GM12878 (cell line): ENCODE results near the gene FURIN. TPM values are rescaled to one million over a fixed set of nuclear protein-coding genes. Genes with fewer than 3 reads are reported as not detected.

Experiments
- ATAC-seq: fragments of 200-7000 bp; cut with Tn5 transposase; 3 replicates; pipeline ENCODE4 v1.9.1; 2020; ENCODE audit warnings: mild to moderate bottlenecking, moderate library complexity
- BruUV-seq: library from RNA; stranded (reverse); fragments of 400-500 nt; replicated peaks from 2 replicates; lab custom pipeline; 2021; lab: Mats Ljungman, UMichigan
- CTCF ChIA-PET: fragments of 300-600 bp; sonication (Branson Sonifier 250); formaldehyde crosslinking; extraction: SDS; loops from one replicate; lab custom pipeline; 2021; ENCODE audit warnings: inconsistent platforms; lab: Yijun Ruan, JAX
- POLR2A ChIA-PET: fragments of 350-600 bp; formaldehyde crosslinking; extraction: SDS; loops from one replicate; lab custom pipeline; 2021; ENCODE audit warnings: inconsistent platforms; lab: Charles Lee
- RAD21 ChIA-PET: fragments of 300-600 bp; sonication (Branson Sonifier 250); formaldehyde crosslinking; loops from one replicate; lab custom pipeline; 2023; ENCODE audit warnings: antibody characterized with exemption; ENCODE audit not compliant: unreplicated experiment; lab: Charles Lee
- SMC1A ChIA-PET: fragments of 300-600 bp; sonication (Branson Sonifier 250); formaldehyde crosslinking; loops from one replicate; lab custom pipeline; 2023; ENCODE audit not compliant: unreplicated experiment, uncharacterized antibody; lab: Charles Lee
- DNase-seq: peaks from one replicate; pipeline ENCODE4 v3.0.0-alpha.2; 2011; ENCODE audit warnings: low read depth, low spot score
- FAIRE-seq: peaks from 3 replicates; lab custom pipeline; 2011; peaks lifted over from hg19 to GRCh38; lab: Jason Lieb, UNC
- H2AFZ ChIP-seq: 2 replicates; pipeline ENCODE4 v1.6.0; 2011; ENCODE audit warnings: low read depth, low read length, control low read depth; ENCODE audit not compliant: control insufficient read depth
- H3K27ac ChIP-seq: 2 replicates; pipeline ENCODE4 v1.5.1; 2011; ENCODE audit warnings: control low read depth; ENCODE audit not compliant: control insufficient read depth, insufficient read depth
- H3K27me3 ChIP-seq, 2 experiments: replicated peaks in 1 of 2; 2 replicates each; pipeline versions ENCODE4 v1.6.0 to v1.6.1; 2011; ENCODE audit warnings: low read length in 1 of 2; ENCODE audit not compliant: control insufficient read depth in 2 of 2, insufficient read depth in 2 of 2
- H3K36me3 ChIP-seq, 2 experiments: 2 replicates each; pipeline ENCODE4 v1.5.1; 2011; ENCODE audit warnings: low read length in 1 of 2; ENCODE audit not compliant: control insufficient read depth in 2 of 2, insufficient read depth in 2 of 2
- H3K4me1 ChIP-seq: 2 replicates; pipeline ENCODE4 v1.6.1; 2011; ENCODE audit warnings: mild to moderate bottlenecking, low read length, moderate library complexity, mixed read lengths; ENCODE audit not compliant: control insufficient read depth, insufficient read depth
- H3K4me2 ChIP-seq: 2 replicates; pipeline ENCODE4 v1.6.0; 2011; ENCODE audit warnings: control low read depth; ENCODE audit not compliant: control insufficient read depth, insufficient read depth
- H3K4me3 ChIP-seq: fragments of 200-600 bp; sonication (generic); 2 replicates; pipeline ENCODE4 v1.5.1; 2016
- H3K79me2 ChIP-seq: 2 replicates; pipeline ENCODE4 v1.6.0; 2011; ENCODE audit warnings: low read length; ENCODE audit not compliant: control insufficient read depth, insufficient read depth
- H3K9ac ChIP-seq: 2 replicates; pipeline ENCODE4 v1.8.0; 2011; ENCODE audit warnings: low read length, control low read depth, mixed read lengths; ENCODE audit not compliant: control insufficient read depth, insufficient read depth
- H3K9me3 ChIP-seq: replicated peaks from 3 replicates; pipeline ENCODE4 v1.5.1; 2011; ENCODE audit warnings: mild to moderate bottlenecking, low read length; ENCODE audit not compliant: control insufficient read depth, insufficient read depth
- H4K20me1 ChIP-seq: 2 replicates; pipeline ENCODE4 v1.6.0; 2011; ENCODE audit not compliant: control insufficient read depth, insufficient read depth
- ATF3 ChIP-seq: IDR thresholded peaks from 2 replicates; pipeline ENCODE4 v1.6.1; 2011; ENCODE audit warnings: low read depth, mild to moderate bottlenecking, low read length, moderate library complexity, borderline replicate concordance; ENCODE audit errors: extremely low read depth
- BCL11A ChIP-seq: IDR thresholded peaks from 2 replicates; pipeline ENCODE4 v1.6.1; 2011; ENCODE audit warnings: low read depth, low read length
- CBX5 ChIP-seq: sonication (generic); IDR thresholded peaks from 2 replicates; pipeline ENCODE4 v1.6.1; 2016; ENCODE audit warnings: low read depth, moderate library complexity, mild to moderate bottlenecking, inconsistent platforms
- E2F8 ChIP-seq: fragments of 450-650 bp; IDR thresholded peaks from 2 replicates; pipeline ENCODE4 v1.6.1; 2018; ENCODE audit warnings: mild to moderate bottlenecking, low read depth, moderate library complexity; ENCODE audit not compliant: partially characterized antibody
- IKZF2 ChIP-seq, 2 experiments: fragments of 450-650 bp; IDR thresholded peaks; 2 replicates each; pipeline ENCODE4 v1.6.1; 2017; ENCODE audit warnings: mild to moderate bottlenecking in 2 of 2, moderate library complexity in 2 of 2
- MLLT1 ChIP-seq: fragments of 450-650 bp; IDR thresholded peaks from 2 replicates; pipeline ENCODE4 v1.6.1; 2016; ENCODE audit warnings: mild to moderate bottlenecking
- NBN ChIP-seq: fragments of 450-650 bp; IDR thresholded peaks from 2 replicates; pipeline ENCODE4 v1.6.1; 2016
- NFYB ChIP-seq: IDR thresholded peaks from 2 replicates; pipeline ENCODE4 v1.6.1; 2011; ENCODE audit warnings: low read depth, mild to moderate bottlenecking, low read length, improper control_type of control experiment, moderate library complexity; ENCODE audit not compliant: insufficient read depth
- RFX5 ChIP-seq: IDR thresholded peaks from 2 replicates; pipeline ENCODE4 v1.6.1; 2011; ENCODE audit warnings: low read depth, low read length, improper control_type of control experiment
- SKIL ChIP-seq: fragments of 450-650 bp; IDR thresholded peaks from 2 replicates; pipeline ENCODE4 v1.6.1; 2017; ENCODE audit warnings: mild to moderate bottlenecking, low read depth, inconsistent platforms; ENCODE audit not compliant: poor library complexity, severe bottlenecking
- SREBF1 ChIP-seq: IDR thresholded peaks from 2 replicates; pipeline ENCODE4 v1.6.1; 2012; ENCODE audit warnings: mild to moderate bottlenecking, low read length
- WRNIP1 ChIP-seq: IDR thresholded peaks from 2 replicates; pipeline ENCODE4 v1.6.1; 2011; ENCODE audit warnings: low read depth, low read length, improper control_type of control experiment, borderline replicate concordance
- ZNF622 ChIP-seq: fragments of 450-650 bp; IDR thresholded peaks from 2 replicates; pipeline ENCODE4 v1.6.1; 2017; ENCODE audit warnings: mild to moderate bottlenecking, inconsistent platforms
- ZZZ3 ChIP-seq: IDR thresholded peaks from 2 replicates; pipeline ENCODE4 v1.6.1; 2011; ENCODE audit warnings: low read depth; ENCODE audit not compliant: control insufficient read depth, insufficient read length
- WGBS: methylation state at CpG from one replicate; pipeline ENCODE4 v1.1.6; 2016; ENCODE audit warnings: low lambda C conversion rate; ENCODE audit not compliant: insufficient replicate concordance, insufficient coverage; ENCODE audit errors: missing lambda C conversion rate; 5-methylcytosine and 5-hydroxymethylcytosine counted together
- in situ Hi-C: fragments of 300-500 bp; cut with MboI; formaldehyde crosslinking; loops from 9 replicates; pipeline ENCODE4 v1.14.3; 2018; ENCODE audit warnings: mixed read lengths
- intact Hi-C: fragments of 100-400 bp; cut with micrococcal nuclease; formaldehyde crosslinking; loops from one replicate; pipeline ENCODE4 v1.14.2; 2022; ENCODE audit not compliant: unreplicated experiment
- polyA plus RNA-seq, 11 experiments: library from polyadenylated mRNA; depleted of rRNA in 4 of 11; unstranded in 6 of 11; stranded (reverse) in 5 of 11; fragments of >200 nt; fragmentation: Nextera tagmentation in 4 of 11; fragmentation: Illumina TruSeq in 1 of 11; extraction: Ambion mirVana in 4 of 11; extraction: Trizol in 1 of 11; gene quantifications; 1 replicate in 1 of 11; 2 replicates in 10 of 11; pipeline versions ENCODE4 v1.2.1 to v1.2.3, GENCODE V29; 2011 to 2016; ENCODE audit warnings: inconsistent platforms in 2 of 11, missing spikeins in 2 of 11, low read depth in 1 of 11
- total RNA-seq, 4 experiments: library from RNA; depleted of rRNA in 3 of 4; stranded (reverse); fragments of >200 nt in 3 of 4; fragmentation: Illumina TruSeq in 1 of 4; extraction: Trizol in 1 of 4; gene quantifications; 2 replicates each; pipeline versions ENCODE4 v1.2.1 to v1.2.3, GENCODE V29; 2013 to 2021

Gene FURIN
- total and polyA plus RNA-seq, 10 of the 15 experiments (the other 5 are each of a cell fraction or from before 2014, with no cell fraction given): 0.47 to 39.9 (median 8.0) TPM

GRCh38 chr15:90857883-90858443 lies 10.4 kb upstream of the FURIN start (continued):
- TF ChIP-seq CBX5: no peak

GRCh38 chr15:90859234-90860131 lies 8.9 kb upstream of the FURIN start:
- ChIA-PET CTCF (interaction anchor here (0.7 kb wide), 1 partner anchor 27 kb away, joined by 3 read pairs; no protein-coding TSS in a partner anchor), POLR2A (interaction anchor here (0.6 to 0.8 kb wide), 3 partner anchors 158 to 1617 kb away, joined by 3 to 4 read pairs (median 3); no protein-coding TSS in a partner anchor), SMC1A (no interaction called here), RAD21 (no interaction called here)
- Histone ChIP-seq H3K9me3 (no peaks in the 10 kb centered on the region), H3K27me3 (no peaks in the 10 kb centered on the region), H3K36me3 (no peaks in the 10 kb centered on the region), H3K4me2 (no peak overlapping the region), H3K4me1 (peaks cover 26% of the 10 kb centered on the region), H3K9ac (no peak overlapping the region), H2AFZ (no peak overlapping the region), H3K79me2 (no peaks in the 10 kb centered on the region), H4K20me1 (no peaks in the 10 kb centered on the region), H3K27ac (no peak overlapping the region), H3K4me3 (no peak overlapping the region)
- in situ Hi-C loops (no loop called here), intact Hi-C loops (loop anchor here (10.0 kb wide), 1 partner anchor 75 kb away; the partner anchor contains the start of genes HDDC3 and UNC45A)
- 84% methylated on average over 10 of the region's 10 CpGs for WGBS
- no TSS peak for BruUV-seq
- ATAC-seq (no peak), DNase-seq (no peak), FAIRE-seq (no peak)
- TF ChIP-seq RFX5 (no peak), ZZZ3 (no peak), NBN (no peak), SKIL (no peak), MLLT1 (no peak), WRNIP1 (no peak), IKZF2 (IDR thresholded peaks at IDR 0.05) (no peak), ZNF622 (no peak), E2F8 (no peak), ATF3 (no peak), BCL11A (no peak), SREBF1 (no peak), NFYB (no peak)
